Hepatic stellate cell (primary cell): ENCODE data around the gene ALDH8A1.
"Not testable (repeated sequence)": the region's sequence is repeated elsewhere in the genome, so short reads cannot be mapped to it uniquely, and the experiment has no call there.

Experiments
- DNase-seq: peaks from one replicate; pipeline ENCODE4 v3.0.0; 2011; ENCODE audit warnings: low spot score

Gene ALDH8A1

DNA sequence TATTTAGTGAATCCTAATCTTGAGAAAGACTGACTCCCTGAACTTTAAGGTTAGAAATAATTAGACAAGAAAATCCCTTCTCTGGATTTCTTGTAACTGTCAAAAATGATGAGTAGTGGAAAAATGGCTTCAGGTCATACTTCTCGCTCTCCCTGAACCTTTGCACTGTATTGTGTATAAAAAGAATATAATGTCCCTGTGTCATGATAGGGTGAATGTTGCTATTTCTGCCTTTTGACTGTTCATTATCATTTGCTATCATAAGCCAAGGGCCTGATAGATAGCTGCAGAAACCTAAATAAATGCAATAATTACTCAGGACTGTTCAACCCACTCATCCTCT, 39.3 kb downstream of the ALDH8A1 start:
- DNase-seq: no peak

DNA sequence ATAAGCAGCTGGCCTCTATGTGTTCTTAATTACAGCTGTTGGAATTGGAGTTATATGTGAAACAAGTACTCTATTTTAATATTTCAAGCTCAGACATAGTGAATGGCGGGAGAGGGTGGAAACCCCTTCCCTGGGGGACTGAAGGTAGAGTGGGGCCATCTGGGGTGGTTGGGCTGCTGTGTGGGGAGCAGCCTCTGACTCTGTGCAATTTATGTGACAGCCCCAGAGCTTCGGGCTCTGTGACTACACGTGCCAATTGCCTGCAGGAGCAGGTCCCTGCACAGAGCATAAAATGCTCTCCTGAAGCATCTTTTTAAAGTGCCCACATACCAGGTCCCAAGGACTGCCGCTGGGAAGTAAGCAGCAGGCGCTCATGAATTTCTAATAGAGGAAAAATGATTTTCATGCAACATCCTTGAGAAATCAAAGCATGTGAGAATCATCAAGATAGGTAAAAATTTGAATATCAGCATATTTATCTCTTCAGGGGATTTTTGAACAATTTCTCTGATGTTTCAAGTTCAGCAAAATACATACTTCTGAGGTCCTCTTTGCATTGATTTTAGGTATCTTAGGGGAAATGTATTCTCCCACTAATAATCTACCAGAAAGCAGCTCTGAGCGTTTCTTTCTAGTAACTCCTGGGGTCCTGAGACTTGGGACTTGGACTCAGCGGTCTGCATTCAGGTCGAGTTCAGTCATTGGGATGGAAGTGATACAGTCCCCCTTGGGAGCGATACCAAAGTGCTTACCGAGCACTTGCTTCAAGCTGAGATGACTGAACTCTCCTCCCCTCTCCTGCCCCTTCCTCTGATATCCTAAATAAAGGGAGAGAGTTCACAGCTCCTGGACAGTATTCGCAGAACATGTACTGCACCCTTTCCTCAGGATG, 40.0 kb downstream of the ALDH8A1 start:
- DNase-seq: no peak

DNA sequence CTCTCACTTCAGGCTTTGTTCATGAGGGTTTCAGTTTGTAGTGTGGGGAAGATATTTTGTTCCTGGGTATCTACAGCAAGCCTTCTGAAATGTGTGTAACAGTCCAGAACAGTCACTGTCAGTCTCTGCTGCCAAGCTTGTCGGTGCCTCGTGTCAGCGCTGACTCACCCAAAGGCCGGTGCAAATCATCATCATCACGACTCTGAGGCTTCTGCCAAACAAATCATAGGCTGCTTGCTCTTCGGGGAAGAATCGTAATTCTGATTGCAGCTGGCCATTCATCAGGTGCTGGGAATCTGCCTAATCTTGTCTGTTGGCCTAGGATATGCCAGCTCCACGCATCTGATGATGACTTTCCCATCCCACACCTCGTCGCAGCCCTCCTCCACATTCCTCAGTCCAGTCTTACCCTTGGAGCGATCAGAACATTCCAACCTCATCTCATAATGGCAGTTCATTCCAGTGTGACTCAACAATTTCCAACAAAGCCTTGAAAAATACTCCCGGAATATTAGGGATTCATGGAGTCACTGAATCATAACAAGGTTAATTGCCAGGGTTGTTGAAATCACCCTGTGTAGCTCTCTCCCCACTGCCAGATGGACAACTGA, 40.9 kb downstream of the ALDH8A1 start:
- peak; percentile 76 for DNase-seq

DNA sequence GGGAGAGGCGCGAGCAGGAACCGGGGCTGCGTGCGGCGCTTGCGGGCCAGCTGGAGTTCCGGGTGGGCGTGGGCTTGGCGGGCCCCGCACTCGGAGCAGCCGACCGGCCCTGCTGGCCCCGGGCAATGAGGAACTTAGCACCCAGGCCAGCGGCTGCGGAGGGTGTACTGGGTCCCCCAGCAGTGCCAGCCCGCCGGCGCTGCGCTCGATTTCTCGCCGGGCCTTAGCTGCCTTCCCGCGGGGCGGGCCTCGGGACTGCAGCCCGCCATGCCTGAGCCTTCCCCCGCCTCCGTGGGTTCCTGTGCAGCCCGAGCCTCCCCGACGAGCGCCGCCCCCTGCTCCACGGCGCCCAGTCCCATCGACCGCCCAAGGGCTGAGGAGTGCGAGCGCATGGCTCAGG, 45.2 kb downstream of the ALDH8A1 start:
- not testable (repeated sequence) for DNase-seq

DNA sequence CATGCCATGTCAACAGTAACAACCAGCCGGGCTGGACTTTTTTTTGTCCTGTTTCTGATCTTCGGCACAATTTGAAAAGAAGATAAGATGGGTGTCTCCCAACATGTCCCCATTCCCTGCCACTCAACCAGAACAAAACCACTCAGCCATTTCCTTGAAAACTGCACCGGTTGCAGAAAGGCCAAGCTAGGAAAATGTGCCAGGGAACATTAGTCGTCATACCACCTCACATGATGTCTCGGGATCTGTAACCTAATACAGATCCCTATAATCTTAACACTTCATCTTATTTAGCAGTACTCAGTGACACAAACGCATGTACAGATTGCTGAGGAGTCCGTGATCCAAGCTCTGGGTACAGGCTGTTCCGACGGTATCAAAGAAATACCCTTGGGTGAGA, 46.5 kb downstream of the ALDH8A1 start:
- DNase-seq: no peak

DNA sequence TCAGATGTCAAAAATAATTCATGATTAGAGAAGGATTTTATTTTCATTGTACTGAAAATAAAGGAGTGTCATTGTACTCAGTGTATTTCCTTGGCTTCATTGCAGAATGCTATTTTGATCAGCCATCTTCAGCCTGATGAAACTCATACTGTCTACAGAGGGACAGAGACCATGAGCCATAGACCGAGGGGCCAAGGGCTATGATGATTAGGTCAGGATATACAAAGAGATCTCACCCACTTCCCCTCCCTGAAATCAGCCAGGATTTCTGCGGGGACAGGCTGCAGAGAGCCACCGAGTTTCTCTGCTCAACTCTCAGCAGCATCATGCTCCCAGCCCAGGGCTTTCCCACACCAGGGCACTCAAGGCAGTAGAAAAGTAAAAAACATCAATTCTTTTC, 47.0 kb downstream of the ALDH8A1 start:
- DNase-seq: no peak

DNA sequence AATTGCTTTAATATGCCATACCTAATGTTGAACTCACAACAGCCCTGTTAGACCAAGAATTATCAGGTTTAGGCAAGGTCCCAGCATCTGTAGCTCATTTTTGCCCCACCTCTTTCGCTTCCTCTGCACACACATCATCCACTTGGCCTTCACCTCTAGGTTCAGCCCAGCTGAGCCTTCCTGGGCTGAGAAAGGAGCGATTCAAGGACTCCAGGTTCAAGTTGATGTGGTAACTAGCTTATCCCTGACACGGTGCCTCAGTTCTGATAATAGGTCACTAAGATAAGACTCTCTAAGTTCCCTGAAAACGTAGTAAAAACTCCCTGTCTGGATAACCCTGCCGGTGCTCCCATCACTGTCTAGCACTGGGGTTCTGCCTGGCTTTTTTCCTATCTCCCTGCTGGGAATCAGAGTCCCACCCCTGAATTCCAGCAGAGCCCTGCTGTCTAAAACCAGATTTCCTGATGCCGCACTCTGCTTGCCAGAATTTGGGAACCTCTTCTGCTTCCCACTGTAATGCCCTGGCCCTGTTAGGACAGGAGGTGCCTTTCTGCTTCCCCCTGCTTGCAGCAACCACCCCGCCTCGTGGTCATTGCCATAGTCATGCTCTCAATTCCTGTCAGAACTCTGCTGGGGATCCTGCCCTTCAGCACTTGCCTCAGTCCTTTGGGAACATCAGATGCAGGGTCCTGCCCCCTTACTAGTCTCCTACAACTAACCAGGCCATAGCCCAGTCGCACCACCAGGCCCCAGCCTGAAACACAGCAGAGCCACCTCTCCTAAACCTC, 47.6 kb downstream of the ALDH8A1 start:
- DNase-seq: no peak

DNA sequence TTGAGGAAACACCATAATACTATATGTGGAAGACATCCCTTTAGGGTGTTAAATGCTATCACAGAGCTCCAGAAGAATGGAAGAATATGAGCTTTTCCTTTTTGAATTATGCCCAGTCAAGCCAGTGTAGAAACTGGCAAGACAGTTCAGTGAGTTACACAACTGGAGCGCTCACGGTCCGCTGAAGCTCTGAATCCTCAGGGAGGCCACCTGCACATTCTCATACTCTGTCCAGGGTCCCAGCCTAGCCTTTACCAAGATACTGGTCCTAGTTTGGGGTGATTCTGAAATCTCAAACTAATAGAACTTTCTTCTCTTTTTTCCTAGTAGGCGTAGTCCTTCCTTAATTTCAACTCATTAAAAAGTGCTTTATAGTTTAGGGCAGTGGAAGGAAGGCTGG, 51.3 kb downstream of the ALDH8A1 start:
- no peak for DNase-seq

DNA sequence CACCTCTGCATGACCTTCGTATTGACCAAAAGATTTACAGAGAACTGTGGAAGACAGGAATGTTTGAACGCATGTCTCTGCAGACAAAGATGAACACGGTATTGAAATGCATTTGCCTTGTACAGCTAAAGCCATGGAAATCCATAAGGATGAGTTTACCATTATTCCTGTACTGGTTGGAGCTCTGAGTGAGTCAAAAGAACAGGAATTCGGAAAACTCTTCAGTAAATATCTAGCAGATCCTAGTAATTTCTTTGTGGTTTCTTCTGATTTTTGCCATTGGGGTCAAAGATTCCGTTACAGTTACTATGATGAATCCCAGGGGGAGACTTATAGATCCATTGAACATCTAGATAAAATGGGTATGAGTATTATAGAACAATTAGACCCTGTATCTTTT, 51.7 kb downstream of the ALDH8A1 start:
- DNase-seq: not testable (repeated sequence)

DNA sequence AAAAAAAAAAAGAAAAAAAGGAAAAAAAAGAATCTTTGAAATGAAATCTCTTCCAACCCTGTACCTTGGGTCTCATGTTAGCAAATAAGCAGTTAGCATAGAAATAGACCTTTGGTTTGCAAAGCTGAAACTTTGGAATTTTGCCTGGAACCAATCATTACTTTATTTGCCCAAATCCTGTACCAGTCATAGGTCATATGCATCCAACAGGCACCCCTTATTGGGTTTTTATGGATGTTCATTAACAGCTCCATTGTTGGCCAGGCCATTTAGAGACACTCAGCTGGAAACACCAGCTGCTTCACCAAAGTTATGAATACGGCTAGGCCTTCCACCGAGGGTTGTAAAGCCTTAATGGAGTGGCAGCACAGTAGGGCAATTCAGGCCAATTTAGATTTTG, 53.0 kb downstream of the ALDH8A1 start:
- no peak for DNase-seq

DNA sequence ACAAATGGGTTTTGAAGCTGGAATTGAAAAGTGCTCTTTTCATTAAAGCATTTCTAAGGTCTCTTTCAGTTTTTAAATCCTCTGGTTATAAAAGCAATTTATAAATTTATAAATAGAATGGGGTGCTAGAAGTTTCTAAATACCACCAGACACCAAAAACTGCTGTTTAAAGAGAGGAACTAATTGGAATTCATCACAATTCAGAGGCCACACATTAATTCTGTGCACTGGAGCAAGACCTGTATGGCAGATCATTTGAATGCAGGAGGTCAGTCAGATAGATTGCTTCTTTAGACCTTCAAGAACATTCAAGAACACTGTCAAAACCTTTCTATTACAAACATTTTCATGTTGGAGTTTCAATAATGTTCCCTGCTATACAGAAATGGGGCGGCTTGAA, 55.1 kb downstream of the ALDH8A1 start:
- DNase-seq: no peak

DNA sequence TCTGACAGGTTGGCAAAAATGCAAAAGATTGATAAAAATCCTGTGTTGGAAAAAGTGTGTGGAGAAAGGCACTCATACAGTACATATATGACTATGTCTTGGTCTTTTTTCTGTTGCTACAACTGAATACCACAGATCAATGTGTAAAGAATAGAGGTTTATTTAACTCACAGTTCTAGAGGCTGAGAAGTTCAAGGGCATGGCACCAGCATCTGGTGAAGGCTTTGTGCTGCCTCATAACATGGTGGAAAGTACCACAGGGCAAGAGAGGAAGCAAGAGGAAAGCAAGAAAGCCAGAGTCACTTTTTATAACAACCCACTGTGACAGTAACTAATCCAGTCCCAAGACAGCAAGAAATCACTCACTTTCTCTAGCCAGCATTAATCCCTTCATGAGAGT, 57.5 kb downstream of the ALDH8A1 start:
- DNase-seq: no peak

DNA sequence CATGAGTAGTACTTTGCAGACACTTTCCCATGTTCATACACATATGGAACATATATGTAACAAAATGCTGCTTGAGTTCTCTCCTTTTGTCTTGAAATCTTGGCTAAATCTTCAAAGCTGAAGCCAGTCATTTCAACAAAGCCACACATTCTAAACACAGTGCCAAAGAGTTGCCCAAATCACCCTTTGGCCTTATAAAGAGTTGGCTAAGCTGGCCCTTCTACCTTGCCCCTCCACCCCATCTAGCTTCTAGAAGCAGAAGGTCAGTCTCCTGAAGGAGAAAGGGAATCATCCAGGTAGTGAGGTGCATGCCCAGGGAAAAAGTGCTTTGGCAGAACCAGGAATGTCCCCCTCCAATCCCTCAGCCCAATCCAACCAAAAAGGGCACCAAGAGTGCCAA, 58.3 kb downstream of the ALDH8A1 start:
- no peak for DNase-seq

DNA sequence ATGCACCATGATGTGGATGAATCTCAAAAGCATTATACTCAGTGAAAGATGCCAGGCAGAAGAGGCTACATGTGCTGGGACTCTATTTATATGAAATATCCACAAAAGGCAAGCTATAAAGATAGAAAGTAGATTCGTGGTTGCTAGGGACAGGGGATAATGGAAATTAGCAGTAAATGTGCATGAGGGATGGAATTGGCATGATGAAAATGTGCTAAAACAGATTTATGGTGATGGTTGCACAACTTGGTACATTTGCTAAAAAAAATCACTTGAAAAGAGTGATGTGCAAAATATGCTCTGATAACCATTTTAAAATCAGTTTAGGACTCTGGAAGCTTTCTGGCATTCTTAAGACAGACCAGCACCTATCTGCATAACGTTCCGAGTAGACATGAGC, 61.6 kb downstream of the ALDH8A1 start:
- no peak for DNase-seq

DNA sequence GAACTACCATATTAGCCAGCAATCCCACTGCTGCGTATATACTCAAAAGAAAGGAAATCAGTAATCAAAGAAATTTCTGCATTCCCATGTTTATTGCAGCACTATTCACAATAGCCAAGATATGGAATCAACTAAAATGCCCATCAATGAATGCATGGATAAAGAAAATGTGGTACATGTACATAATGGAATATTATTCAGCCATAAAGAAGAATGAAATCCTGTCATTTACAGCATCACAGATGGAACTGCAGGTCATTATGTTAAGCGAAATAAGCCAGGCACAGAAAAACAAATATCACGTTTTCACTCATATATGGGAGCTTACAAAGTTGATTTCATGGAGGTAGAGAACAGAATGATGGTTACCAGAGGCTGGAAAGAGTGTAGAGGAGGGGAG, 65.1 kb downstream of the ALDH8A1 start:
- DNase-seq: no peak

DNA sequence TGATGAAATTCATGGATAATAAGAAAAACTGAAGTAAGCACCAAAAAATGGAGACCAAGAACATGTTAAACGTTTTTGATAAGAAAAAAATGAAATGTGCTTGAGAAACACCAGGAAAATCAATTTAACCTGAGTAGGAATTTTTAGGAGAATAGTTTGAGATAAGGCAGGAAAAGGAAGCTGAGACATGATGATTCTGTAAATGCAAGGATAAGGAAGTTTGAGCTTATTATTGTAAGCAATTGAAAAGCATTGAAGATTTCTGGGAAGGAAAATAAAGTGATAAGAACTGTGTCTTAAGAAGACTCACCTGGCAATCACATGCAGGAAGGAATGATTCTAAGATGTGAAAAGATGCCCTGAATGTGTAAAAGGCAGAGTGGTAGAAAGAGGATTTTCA, 66.6 kb downstream of the ALDH8A1 start:
- no peak for DNase-seq

DNA sequence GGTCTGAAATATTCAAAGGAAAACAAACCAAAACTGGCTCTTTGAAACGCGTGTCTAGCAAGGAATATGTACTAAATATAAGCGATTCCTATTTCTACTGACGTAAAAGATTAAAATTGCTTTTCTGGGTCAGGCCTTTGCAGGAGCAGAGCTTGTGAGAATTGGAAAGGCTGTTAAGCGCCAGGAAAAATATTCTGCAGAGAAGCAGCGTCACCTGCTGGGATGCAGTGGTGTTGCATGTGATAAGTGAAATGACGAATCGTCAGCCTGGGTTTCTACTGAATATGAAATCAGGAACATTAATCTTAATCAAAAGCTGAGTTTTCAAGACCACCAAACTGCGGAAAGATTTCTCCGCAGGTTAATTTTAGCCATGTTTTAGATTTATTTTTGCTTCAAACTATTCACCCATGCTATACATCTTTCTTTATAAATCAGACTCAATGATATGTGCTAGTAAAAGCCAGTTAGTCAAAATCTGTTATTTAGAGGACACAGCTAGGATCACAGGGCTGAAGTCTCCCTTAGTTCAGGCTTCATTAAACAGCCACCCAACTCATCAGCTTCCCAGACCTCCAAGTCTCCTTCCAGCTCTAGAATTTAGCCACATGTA, 67.4 kb downstream of the ALDH8A1 start:
- peak; percentile 51 for DNase-seq

DNA sequence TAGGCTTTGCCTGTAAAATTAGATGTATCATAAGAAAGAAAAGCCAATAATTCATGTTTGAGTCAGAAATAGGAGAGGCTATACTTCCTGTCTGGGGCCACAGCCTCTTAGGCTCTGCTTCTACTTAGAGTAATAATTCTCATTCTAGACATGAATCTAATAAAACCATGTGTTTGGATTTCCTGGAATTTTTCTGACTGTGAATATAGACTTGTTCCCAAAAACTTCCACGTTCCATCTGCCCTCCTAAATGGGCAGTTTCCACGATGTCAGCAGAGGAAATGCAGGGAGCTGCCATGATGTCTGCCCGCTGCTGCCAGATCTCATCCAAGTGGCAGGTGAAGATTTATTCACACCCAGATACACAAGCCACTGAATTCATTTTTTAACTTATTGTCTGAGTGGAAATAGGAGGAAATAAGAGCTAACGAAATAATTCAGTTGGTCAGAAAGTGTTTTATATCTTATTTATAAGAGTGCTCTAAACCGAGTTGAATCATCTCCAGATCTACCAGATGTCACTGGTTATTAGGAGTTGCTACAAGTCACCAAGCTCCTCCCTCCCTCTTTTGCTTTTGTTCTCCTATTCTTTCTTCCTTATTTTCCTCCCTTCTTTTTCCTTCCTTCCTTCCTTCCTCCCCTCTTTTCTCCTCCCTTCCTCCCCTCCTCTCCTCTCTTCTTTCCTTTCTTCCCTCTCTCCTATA, 69.3 kb downstream of the ALDH8A1 start:
- no peak for DNase-seq

DNA sequence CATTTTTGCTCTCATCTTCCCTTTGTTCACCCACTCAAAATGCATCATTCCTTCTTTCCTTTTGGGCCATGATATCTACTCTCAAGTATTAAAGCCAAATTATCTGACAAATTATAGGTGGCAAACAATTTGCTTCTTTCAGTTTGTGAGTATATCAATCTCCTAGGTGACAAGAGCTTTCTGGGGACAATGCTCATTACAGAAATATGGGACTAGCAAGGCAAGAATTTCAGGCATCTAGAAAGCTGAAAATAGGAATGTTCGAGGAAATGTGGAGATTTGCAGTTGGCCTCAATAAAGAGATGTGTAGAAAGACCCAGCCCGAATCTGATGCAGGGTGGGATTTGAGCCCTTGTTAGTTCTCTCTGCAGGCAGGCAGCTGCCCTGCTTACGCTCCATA, 71.8 kb downstream of the ALDH8A1 start:
- peak; percentile 19 for DNase-seq

DNA sequence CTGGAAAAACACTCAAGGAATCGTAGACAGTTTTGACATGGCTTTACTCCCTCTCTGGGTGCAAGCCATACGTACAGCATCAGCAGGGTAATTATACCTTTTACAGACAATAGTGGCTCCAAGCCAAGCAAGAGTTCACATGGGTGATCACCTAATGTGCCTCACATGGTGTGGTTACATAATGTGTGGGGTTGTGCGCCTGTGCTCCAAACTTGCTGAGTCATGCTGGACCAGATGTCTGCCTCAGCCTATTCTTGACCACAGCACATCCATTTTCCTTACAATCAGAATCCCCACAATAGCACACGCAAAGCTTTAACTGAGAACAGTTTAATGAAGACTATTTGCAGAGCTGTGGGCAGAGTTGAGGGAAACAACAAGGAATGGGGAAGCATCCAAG, 74.5 kb downstream of the ALDH8A1 start:
- no peak for DNase-seq

DNA sequence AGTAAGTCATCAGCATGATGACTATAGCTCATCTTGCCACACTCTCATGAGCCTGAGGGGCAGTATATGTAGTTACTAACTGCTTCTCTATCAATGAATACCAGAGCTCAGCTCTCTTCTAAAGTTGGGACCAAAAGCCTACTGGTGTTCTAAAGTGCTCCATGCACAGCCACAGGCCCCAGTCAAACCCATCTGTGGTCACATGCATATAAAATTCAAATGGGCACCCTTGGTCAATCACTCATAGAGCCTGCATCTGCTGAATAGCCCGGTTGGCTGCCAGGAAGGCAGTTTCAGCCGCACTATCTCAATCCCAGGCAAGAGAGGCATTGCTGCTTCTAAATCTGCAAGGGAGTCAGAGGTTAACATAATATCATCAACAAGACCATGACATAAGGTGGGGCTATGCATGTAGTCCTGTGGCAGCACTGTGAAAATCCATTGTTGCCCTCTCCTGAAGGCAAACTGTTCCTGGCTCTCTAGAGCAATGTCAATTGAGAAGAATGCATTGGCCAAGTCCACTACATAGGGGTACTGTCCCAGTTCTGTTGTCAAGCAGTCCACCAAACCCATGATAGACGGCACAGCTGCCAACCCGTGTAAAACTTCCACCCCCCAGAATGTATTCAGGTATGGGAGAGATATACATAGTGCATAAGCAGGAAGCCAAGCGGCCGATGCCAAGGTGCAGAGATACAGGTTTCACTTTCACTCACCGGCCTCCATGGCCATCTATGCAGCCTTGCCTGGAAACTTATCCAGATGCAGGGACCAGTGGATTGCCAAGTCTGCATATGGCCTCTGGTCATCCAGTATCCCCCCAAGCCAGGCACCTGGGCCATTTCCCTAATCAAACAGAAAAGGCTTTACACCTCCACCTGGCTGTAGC, 76.2 kb downstream of the ALDH8A1 start:
- no peak for DNase-seq
